Amygdala (tissue), 56 donors: ENCODE measurements around the gene BTBD2.

Source experiments
- DNase-seq, 56 donors: peaks; one replicate each; lab custom pipeline; 2025; lab: John Stamatoyannopoulos, UW

BTBD2 gene

GRCh38 chr19:2051773-2052704 is 36.5 kb upstream of the BTBD2 start:
- peak in 9 of 56 donors; percentile 11 to 60 (median 42) for DNase-seq

- DNase-seq, result peak; percentile 48 to 95 (median 87)
Measured at GRCh38 chr19:2050991-2051772, 35.7 kb upstream of the BTBD2 start, which contains the start of gene MKNK2. Gene MKNK2 (minus strand): TSS chr19:2051244. CDS start chr19:2050851, 393 bp downstream.

GRCh38 chr19:2050349-2050990 is 35.0 kb upstream of the BTBD2 start:
- DNase-seq, result peak in 3 of 56 donors; percentile 52 to 59 (median 57)

GRCh38 chr19:2049741-2050348 is 34.3 kb upstream of the BTBD2 start:
- peak in 49 of 56 donors; percentile 17 to 95 (median 60) for DNase-seq

- peak in 20 of 56 donors; percentile 44 to 95 (median 68) for DNase-seq
Measured at GRCh38 chr19:2048959-2049740, 33.6 kb upstream of the BTBD2 start.

- DNase-seq, result peak in 1 of 56 donors; percentile 60
Measured at GRCh38 chr19:2048104-2048958, 32.8 kb upstream of the BTBD2 start.

GRCh38 chr19:2047449-2048103 is 32.1 kb upstream of the BTBD2 start:
- peak in 3 of 56 donors; percentile 35 to 50 (median 47) for DNase-seq

GRCh38 chr19:2047076-2047448 is 31.5 kb upstream of the BTBD2 start:
- DNase-seq, result no peak

GRCh38 chr19:2046046-2046907 is 30.8 kb upstream of the BTBD2 start:
- no peak for DNase-seq

- no peak for DNase-seq
Measured at GRCh38 chr19:2045501-2046045, 30.1 kb upstream of the BTBD2 start.

- no peak for DNase-seq
Measured at GRCh38 chr19:2044709-2045500, 29.4 kb upstream of the BTBD2 start.

- no peak for DNase-seq
Measured at GRCh38 chr19:2043961-2044708, 28.6 kb upstream of the BTBD2 start.

GRCh38 chr19:2043251-2043641 is 27.7 kb upstream of the BTBD2 start:
- DNase-seq, result peak in 14 of 56 donors; percentile 9 to 41 (median 24)

GRCh38 chr19:2042485-2043250 is 27.2 kb upstream of the BTBD2 start:
- DNase-seq, result peak in 9 of 56 donors; percentile 43 to 75 (median 55)
